SKM-1 (cell line): ENCODE measurements around the gene ADGRL3.
"Not testable (repeated sequence)": the region's sequence is repeated elsewhere in the genome, so short reads cannot be mapped to it uniquely, and the experiment has no call there.

Experiments used
- DNase-seq: peaks from one replicate; lab custom pipeline; 2025; ENCODE audit not compliant: unreplicated experiment; lab: John Stamatoyannopoulos, UW

Gene ADGRL3

DNA sequence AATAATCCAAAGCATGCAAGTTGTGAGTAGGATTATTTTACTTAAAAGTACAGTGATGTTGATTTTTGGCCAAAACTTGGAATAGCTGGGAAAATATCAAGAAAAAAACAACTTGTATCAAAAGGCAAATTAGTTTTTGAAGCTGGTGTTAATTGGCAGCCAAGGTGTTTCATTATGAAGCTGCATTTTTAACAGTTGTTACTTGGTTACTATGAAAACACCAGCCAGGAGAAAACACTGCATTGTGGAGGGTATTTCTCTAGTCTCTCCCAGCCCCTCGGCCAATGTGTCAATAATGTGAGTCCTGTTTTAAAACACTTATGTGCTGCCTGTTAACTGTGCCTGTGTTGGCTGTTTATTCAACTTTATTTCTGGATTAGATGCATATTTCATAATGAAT, 733.4 kb downstream of the ADGRL3 start:
- DNase-seq: no peak

DNA sequence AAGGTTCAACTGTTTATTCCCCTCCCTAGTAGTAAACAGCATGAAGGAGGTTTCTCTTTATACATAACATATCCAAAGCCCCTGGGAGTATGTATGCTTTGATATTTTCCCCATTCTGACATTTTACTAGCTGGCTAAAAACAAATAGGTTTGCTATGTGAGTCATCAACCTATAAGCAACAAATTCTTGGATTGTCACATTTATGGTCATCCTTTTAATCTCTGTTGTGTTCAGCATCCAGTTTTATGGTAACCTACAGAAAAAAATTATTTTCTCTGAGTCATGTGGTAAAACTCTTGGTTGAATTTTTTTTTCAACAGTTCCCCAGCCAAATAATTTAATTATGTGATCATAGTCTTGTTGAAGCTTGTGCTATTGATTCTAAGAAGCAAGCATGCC, 734.1 kb downstream of the ADGRL3 start:
- DNase-seq: no peak

DNA sequence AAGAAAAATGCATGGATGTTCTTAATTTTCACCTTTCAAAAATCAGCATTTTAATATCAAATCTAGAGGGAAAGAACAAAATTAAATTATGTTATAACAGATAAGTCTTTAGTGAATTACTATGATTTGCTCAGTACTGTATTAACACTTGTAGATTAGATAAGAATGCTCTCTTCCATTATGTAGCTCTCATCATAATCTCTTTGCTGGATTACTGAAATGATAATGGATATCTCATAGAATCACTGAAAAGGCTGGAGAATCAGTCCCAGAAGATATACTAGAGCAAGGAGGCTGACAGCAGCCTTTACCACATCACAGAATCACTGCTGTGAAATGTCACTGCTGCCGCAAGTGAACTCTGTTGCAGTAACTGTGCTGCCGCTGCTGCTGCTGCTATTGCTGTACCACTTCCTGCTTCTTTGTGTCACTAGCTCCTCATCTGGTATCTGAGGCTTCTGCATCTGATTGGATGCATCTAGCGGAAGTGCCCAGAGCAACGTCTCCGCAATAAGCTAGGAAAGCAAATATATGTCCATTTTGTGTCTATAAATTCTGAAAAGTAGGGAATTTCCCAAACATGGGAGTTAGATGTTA, 738.2 kb downstream of the ADGRL3 start:
- DNase-seq: no peak

DNA sequence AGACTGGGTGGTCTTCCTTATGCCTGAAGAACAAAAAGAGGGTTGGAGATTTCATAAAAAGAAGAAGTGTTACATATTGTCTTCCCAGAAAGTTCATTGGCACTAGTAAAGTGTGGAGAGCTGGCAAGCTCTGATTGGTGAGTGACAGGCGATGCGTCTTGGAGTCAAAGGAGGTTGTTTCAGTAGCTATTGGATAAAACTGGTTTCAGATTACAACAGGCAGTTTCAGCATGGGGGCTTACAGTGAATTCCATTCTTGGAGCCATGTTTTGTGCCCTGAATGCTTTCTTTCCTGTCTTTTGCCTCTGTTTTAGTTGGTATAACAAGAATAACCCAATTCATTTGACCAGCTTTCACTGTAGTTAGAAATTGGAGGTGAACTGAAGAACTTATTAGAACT, 750.5 kb downstream of the ADGRL3 start:
- no peak for DNase-seq

DNA sequence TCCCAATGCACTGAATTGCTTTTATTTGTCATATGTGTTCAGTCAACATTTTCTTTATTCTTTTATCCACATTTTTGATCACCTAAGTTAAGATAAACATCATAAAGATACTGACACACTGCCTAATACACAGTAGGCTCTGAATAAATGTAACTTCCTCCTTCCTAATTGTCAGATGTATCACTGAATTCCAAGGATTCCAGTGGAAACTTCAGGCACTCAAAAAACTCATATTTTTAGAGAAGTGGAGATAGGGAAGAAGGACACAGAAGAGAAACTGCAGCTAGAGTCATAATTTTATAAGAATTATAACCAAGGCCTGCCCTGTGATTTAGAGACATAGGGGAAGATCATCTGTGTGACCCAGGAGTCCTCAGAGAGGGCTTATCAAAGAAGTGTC, 753.3 kb downstream of the ADGRL3 start:
- DNase-seq: no peak

DNA sequence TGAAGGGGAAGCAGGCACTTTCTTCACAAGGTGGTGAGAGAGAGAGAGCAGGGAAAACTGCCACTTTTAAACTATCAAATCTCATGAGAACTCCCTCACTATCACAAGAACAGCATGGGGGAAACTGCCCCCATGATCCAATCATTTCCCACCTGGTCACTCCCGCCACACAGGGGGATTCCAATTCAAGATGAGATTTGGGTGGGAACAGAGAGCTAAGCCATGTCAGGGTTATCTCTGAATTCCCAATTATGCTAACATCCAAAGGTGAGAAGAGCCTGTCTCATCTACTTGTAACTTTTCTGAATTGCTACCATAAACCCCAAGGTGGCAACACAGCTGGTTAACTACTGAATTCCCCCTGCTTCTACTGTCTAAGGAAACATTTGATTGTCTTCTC, 758.5 kb downstream of the ADGRL3 start:
- DNase-seq: no peak

DNA sequence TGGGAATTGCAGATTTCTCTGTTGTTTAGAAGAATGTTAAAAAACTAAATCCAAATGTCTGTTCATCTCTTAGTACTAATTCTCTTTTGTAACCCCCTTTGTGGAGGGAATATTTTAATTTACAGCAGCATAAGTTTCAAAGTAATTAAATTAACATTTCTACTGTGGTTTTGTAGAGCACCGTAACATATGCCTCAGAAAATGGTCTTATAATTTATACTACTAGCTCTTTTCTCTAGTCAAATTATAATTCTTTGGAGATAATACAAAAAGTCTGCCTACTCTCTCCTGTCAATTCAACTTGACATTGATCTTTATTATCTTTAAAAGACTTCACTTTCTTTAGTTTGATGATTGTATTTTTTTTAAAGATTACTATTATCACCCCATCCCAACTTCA, 759.0 kb downstream of the ADGRL3 start:
- no peak for DNase-seq

DNA sequence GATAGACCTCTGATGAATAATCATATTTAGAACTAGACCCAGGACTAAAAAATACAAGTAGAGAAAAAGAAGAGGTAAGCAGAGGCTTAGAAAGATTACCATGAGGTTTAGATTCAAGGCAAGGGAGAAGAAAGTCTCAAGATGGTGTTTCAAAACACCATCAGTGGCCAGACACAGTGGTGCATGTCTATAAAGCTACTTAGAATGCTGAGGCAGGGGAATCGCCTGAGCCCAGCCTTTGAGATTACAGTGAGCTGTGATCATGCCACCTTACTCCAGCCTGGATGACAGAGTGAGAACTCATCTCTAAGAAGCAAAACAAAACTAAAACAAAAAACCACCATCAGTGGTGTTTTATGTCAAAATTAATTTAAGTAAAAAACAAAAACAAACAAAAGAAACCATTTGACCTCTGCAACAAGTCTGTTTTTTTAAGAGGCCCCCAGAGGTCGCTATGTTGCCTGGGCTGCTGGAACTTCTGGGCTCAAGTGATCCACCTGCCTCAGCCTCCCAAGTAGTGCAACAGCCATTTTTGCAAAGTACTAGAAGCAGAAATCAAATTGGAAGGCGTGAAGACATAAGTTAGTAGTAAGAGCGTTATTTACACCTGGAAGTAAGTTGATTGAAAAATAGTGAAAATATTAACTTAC, 784.3 kb downstream of the ADGRL3 start:
- no peak for DNase-seq

DNA sequence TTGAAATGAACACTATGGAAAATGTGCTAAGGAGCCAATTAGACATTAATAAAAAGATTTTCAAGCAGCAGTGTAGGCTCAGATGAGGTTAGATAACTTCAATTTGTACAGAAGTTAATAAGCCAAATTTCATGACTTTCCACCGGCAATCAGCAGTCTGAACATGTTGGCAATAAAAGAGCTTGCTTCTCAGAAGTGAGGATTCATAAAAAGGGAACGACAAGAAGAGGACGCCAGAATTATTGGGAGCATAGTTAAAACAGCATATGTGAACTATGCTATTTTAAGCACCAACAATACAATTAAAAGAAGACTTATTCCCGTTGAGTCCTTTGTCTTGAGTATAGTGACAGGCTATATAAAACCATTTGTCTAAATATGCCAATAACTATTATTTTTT, 785.3 kb downstream of the ADGRL3 start:
- no peak for DNase-seq

DNA sequence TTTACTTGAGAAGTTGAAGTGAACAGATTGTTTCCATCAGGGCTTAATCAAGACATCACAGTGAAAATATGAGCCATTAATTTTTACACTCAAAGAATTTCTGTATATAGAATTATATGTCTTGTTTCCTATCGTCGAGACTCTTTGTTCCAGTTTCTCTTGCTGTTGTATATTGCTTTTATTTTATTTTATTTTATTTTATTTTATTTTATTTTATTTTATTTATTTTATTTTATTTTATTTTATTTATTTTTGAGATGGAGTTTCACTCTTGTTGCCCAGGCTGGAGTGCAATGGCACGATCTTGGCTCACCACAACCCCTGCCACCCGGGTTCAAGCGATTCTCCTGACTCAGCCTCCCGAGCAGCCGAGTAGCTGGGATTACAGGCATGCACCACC, 786.8 kb downstream of the ADGRL3 start:
- not testable (repeated sequence) for DNase-seq

DNA sequence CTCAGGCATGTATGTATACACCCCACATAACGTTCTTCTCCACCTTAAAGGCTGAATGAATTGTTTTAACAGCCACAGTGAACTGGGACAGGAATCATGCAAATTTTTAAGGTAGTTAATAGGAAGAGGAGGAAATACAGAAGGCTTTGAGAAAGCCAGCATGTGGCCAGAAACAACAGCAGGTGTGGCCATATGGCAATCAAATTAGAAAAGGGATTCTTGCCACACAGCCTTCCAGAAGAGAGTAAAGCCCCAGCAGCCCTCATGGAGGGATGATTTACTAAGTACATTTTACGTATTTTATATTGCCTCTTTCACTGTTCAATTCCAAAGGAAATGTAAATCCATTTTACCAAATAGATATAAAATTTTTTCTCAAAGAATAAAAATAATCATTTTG, 792.2 kb downstream of the ADGRL3 start:
- no peak for DNase-seq

DNA sequence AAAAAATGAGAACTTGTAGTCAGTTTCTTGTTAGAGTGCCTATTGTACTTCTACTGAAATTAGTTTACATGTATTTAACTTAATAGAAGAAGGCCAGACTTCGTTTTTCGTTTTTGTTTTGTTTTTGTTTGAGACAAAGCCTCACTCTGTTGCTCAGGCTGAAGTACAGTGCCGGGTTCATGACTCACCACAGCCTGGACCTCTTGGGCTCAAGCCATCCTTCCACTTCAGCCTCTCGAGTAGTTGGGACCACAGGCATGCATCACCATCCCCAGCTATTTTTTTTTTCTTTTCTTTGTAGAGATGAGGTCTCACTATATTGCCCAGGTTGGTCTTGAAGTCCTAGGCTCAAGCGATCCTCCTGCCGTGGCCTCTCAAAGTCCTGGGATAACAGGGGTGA, 793.9 kb downstream of the ADGRL3 start:
- no peak for DNase-seq

DNA sequence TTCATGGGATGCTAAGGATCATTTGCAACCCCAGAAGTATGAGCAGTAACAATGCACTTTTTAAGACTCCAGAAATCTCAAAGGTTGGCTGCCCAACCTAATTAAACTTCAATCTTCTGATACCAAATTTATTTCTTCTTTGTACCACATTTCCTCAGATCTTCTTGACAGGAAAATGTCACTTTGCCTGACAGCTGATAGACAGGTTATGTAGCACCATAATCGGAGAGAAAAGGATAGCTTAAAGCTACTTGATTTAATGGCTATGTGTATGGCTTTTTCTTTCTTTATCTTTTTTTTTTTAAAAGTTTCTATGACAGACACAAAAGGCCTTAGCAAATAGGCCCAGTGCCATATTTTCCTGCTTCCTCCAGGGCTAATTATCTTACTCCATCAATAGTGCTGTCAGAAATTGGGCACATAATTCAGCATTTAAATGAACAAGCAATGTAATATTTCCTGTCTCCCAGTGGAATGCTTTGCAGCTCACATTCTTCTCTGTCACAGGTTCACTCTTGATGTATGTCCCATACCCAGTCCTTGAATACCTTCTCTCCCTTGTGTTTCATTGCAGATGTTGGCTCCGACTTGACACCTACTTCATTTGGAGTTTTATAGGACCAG, 795.7 kb downstream of the ADGRL3 start:
- DNase-seq: no peak

DNA sequence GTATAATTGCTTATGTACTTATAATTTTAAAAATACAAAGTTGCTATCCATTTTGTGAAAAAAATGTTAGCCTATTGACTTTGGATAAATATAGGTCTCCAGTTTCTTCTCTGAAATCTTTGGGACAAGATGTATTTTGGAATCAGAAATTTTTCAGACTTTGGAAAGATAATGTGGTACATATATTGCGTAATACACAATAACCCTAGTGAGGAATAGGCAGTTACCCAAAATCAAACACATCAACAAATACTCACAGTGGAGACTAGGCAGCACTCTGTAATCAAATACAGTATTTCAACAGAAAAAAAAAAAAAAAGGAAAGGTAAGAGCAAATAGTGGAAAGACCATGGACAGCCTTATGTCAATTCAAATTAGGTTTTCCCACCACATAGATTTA, 796.8 kb downstream of the ADGRL3 start:
- DNase-seq: no peak

DNA sequence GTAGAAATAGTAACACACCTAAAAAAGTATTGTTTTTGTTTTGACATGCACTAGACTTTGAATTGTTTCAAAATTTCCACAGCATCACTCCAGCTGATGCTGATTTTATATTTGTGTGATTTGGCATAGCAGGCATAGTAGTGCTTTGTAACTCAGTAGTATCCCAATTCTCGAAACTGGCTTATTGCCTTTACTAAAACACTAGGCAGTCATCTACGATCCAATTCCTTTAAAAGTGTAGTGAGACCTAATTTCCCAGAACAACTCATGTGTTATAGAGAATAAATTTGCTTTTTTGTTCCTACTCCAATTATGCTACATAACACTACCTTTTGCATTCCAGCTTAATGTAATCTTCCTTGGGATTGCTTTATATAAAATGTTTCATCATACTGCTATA, 797.7 kb downstream of the ADGRL3 start:
- no peak for DNase-seq

DNA sequence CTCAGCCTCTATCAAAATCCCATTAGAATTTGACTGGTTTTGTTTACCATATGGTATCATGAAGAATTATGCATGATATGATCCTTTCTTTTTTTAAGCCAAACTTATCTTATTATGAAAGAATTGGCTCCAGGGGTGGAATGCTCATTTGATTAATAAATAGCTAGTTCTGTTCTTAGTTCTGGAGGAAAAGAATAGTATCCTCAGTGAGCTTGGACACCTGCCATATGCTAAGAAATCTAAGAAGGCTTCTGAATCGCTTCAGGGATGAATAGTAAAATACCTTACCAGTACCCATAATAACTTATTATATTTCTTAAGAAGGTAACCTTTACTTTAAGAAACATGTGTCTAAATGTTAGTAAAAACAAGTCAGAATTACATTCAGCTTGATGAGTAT, 803.6 kb downstream of the ADGRL3 start:
- DNase-seq: no peak

DNA sequence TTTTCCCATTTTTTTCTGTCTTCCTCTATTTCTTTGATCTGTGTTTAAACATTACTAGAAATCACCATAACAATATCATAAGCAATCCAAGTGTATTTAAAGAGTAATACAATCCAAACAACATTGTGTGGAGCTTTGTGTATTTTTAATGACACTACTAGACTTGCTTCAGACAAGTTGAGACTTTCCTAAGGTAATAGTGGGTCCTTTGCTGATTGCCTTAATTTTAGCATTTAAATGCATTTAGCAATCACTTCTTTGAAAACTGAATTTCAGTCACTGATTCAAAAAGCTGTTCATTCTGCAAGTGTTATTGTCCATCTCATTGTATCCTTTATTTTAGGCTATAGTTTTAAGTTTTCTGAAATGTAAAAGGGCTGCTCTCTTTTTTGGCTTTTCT, 804.8 kb downstream of the ADGRL3 start:
- no peak for DNase-seq

DNA sequence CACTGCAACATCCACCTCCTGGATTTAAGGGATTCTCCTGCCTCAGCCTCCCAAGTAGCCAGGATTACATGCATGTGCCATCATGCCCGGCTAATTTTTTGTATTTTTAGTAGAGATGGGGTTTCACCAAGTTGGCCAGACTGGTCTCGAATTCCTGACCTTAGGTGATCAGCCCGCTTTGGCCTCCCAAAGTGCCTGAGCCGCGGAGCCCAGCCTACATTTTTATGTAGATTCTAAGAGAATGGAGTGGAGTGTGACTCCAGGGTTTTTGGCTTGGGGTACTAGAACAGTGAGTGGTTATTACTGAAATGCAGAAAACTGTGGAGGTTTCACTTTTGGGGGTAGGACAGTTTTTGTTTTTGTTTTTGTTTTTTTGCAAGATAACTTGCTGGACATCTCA, 806.0 kb downstream of the ADGRL3 start:
- DNase-seq: no peak

DNA sequence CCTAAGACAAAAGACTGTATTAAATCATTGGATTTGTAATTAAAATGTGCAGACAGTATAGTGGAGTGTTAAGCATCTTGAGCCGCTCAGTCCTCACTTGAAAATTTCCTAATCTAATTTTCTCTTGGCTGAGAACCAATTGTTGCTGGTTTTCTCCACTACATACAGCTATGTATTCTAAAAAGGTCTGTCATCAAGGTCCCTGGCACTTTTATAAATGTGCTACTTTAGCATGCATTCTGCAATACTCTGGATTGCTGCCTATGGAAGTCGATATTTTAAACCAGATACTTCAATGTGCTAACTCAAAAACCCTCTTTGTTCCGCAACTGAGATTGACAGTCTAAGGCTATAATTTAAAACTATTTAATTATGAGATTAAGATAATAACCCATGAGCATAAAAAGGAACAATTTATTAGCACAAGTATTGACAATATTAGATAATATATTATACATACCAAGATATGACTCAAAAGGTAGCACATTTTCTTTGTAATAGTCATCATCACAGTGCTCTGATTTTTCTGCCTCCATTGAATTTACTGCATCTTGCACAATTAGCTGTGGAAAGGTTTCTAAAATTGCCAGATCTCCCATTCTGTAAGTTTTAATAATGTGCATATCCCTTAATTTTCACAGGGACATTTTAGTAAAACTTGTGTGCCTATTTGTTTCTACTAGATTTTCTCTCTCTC, 815.1 kb downstream of the ADGRL3 start:
- DNase-seq: no peak

DNA sequence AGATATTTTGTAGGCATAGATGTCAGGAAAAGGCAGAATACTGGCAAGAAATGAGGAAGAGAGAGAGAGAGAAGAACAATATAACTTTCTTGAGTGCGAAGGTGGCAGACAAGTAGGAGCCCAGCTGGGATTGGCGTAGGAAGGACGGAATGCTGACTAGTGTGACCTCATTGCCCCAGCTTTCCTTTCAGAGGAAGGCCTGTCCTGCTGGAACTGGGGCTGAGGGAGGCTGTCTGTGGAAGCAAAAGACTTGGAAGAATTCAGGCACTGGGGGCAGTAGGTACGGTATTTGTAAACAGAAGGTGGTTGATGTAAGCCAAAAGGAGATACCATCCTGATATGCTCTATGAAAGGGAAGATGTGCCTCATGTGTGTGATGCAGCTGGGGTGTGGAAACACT, 818.4 kb downstream of the ADGRL3 start:
- no peak for DNase-seq

DNA sequence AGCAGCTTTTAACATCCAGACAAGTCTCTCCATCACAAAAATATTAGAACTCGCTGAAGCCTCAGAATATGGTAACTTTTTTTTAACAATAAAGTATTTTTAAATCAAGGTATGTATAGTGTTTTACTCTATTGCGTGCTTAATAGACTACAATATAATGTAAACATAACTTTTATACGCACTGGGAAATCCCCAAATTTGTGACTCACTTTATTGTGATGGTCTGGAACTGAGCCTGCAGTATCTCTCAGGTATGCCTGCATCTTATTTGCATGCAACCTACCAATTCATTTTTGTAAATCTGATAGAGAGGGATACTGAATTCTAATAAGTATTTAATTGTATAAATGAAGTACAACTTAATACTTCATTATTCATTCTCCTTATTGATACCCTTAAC, 823.5 kb downstream of the ADGRL3 start:
- DNase-seq: no peak

DNA sequence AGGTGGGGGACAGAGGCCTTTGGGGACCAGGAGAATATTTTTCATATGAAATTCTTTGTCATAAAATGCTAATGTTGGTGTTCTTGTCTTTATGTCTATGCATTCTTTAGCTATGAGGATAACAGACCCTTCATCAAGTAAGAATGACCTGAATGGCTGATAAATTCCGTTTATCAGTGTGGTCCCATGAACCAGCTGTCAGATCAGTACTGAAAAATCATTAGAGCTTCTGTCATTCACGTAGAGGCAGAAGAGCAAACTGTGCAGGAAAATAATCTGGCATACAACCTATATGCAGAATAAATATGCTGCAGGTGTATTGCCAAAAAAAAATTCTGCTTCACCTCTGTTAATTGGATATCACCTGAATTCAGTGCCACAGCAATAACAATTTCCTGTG, 828.6 kb downstream of the ADGRL3 start:
- no peak for DNase-seq
